H1 (cell line): ENCODE measurements around the gene MEFV. TPM values are rescaled to one million over a fixed set of nuclear protein-coding genes. Genes with fewer than 3 reads are reported as not detected.

ENCODE experiments used
- CTCF ChIA-PET: fragments of 300-600 bp; sonication (Branson Sonifier 250); formaldehyde crosslinking; loops from one replicate; lab custom pipeline; 2021; ENCODE audit not compliant: partially characterized antibody; lab: Charles Lee
- POLR2A ChIA-PET: fragments of 300-600 bp; sonication (Branson Sonifier 250); formaldehyde crosslinking; loops from one replicate; lab custom pipeline; 2021; ENCODE audit warnings: inconsistent platforms; ENCODE audit not compliant: partially characterized antibody; lab: Charles Lee
- DNase-seq, 2 experiments: peaks; one replicate each; pipeline versions ENCODE4 v3.0.0 to v3.0.0-alpha.2; 2010 to 2022; ENCODE audit warnings: low spot score in 2 of 2, low read depth in 1 of 2, mixed read lengths in 1 of 2
- FAIRE-seq: peaks from 2 replicates; lab custom pipeline; 2011; peaks lifted over from hg19 to GRCh38; lab: Jason Lieb, UNC
- H2AFZ ChIP-seq: 2 replicates; pipeline ENCODE4 v1.8.1; 2012; ENCODE audit warnings: low read length, inconsistent platforms
- H2AK5ac ChIP-seq: 2 replicates; pipeline ENCODE4 v1.6.1; 2013; ENCODE audit warnings: low read depth, low read length
- H2BK120ac ChIP-seq: replicated peaks from 2 replicates; pipeline ENCODE3; 2013; ENCODE audit warnings: low read depth, low read length, inconsistent platforms
- H2BK12ac ChIP-seq: 2 replicates; pipeline ENCODE4 v1.6.1; 2013; ENCODE audit warnings: low read depth, low read length
- H2BK15ac ChIP-seq: 2 replicates; pipeline ENCODE4 v1.6.1; 2013; ENCODE audit warnings: low read length
- H2BK20ac ChIP-seq: 2 replicates; pipeline ENCODE4 v1.6.1; 2013; ENCODE audit warnings: low read length
- H2BK5ac ChIP-seq: 2 replicates; pipeline ENCODE4 v1.6.1; 2013; ENCODE audit warnings: low read depth, low read length
- H3K14ac ChIP-seq: 2 replicates; pipeline ENCODE4 v1.6.1; 2013; ENCODE audit warnings: inconsistent platforms; ENCODE audit not compliant: insufficient read length
- H3K18ac ChIP-seq: 2 replicates; pipeline ENCODE4 v1.6.1; 2013; ENCODE audit warnings: low read length; ENCODE audit errors: extremely low read depth
- H3K23ac ChIP-seq: 2 replicates; pipeline ENCODE4 v1.6.1; 2013; ENCODE audit warnings: inconsistent platforms; ENCODE audit not compliant: insufficient read length
- H3K23me2 ChIP-seq: 2 replicates; pipeline ENCODE4 v1.6.1; 2013; ENCODE audit warnings: low read depth, low read length
- H3K27ac ChIP-seq: 2 replicates; pipeline ENCODE4 v1.6.1; 2011; ENCODE audit warnings: low read depth, low read length, inconsistent platforms
- H3K27me3 ChIP-seq, 4 experiments: replicated peaks in 1 of 4; 1 replicate in 1 of 4; 2 replicates in 3 of 4; pipeline versions ENCODE4 v1.6.1 to v1.8.1; 2011 to 2013; ENCODE audit warnings: low read length in 3 of 4, mild to moderate bottlenecking in 3 of 4, inconsistent platforms in 2 of 4, mixed read lengths in 2 of 4, moderate library complexity in 1 of 4; ENCODE audit not compliant: control insufficient read depth in 3 of 4, insufficient read depth in 3 of 4; ENCODE audit errors: extremely low read depth in 1 of 4
- H3K36me3 ChIP-seq, 4 experiments: 2 replicates each; pipeline versions ENCODE4 v1.6.1 to v1.8.1; 2011 to 2013; ENCODE audit warnings: mild to moderate bottlenecking in 4 of 4, low read length in 3 of 4, moderate library complexity in 2 of 4, control low read depth in 1 of 4, inconsistent platforms in 1 of 4; ENCODE audit not compliant: insufficient read depth in 4 of 4, control insufficient read depth in 2 of 4
- H3K4ac ChIP-seq: replicated peaks from 2 replicates; pipeline ENCODE3; 2013; ENCODE audit warnings: low read length, low read depth, mixed read lengths, inconsistent platforms; ENCODE audit not compliant: insufficient read length
- H3K4me1 ChIP-seq, 4 experiments: replicated peaks in 1 of 4; 1 replicate in 1 of 4; 2 replicates in 3 of 4; pipeline versions ENCODE4 v1.6.1 to v1.8.1; 2011 to 2013; ENCODE audit warnings: low read length in 3 of 4, inconsistent platforms in 2 of 4, mixed read lengths in 1 of 4; ENCODE audit not compliant: insufficient read depth in 4 of 4, control insufficient read depth in 3 of 4
- H3K4me2 ChIP-seq, 2 experiments: 2 replicates each; pipeline versions ENCODE4 v1.6.1 to v1.8.1; 2011 to 2013; ENCODE audit warnings: low read depth in 2 of 2, low read length in 2 of 2, control low read depth in 1 of 2, inconsistent platforms in 1 of 2, mild to moderate bottlenecking in 1 of 2; ENCODE audit not compliant: insufficient read depth in 1 of 2
- H3K4me3 ChIP-seq, 4 experiments: fragments of 200-600, 300-600 bp in 1 of 4; sonication (generic), shearing (Covaris generic), sonication (Bioruptor Twin) in 1 of 4; 2 replicates each; pipeline versions ENCODE4 v1.5.1 to v1.8.1; 2011 to 2016; ENCODE audit warnings: low read length in 4 of 4, low read depth in 3 of 4, control low read depth in 2 of 4, inconsistent platforms in 2 of 4, mild to moderate bottlenecking in 2 of 4, mixed read lengths in 1 of 4, moderate library complexity in 1 of 4; ENCODE audit not compliant: insufficient read depth in 2 of 4; ENCODE audit errors: extremely low read depth in 1 of 4
- H3K56ac ChIP-seq: replicated peaks from 2 replicates; pipeline ENCODE3; 2013; ENCODE audit warnings: low read depth, mild to moderate bottlenecking, mixed read lengths, low read length, inconsistent platforms; ENCODE audit not compliant: insufficient read length
- H3K79me1 ChIP-seq: 2 replicates; pipeline ENCODE4 v1.6.1; 2013; ENCODE audit warnings: low read depth, low read length, control low read depth
- H3K79me2 ChIP-seq, 2 experiments: 2 replicates each; pipeline versions ENCODE4 v1.6.1 to v1.8.1; 2012 to 2013; ENCODE audit warnings: low read length in 2 of 2, mild to moderate bottlenecking in 2 of 2, inconsistent platforms in 1 of 2; ENCODE audit not compliant: insufficient read depth in 2 of 2, control insufficient read depth in 1 of 2
- H3K9ac ChIP-seq, 4 experiments: replicated peaks in 1 of 4; 1 replicate in 1 of 4; 2 replicates in 3 of 4; pipeline versions ENCODE4 v1.6.1 to v1.8.1; 2011 to 2013; ENCODE audit warnings: low read depth in 3 of 4, low read length in 3 of 4, control low read depth in 2 of 4, mild to moderate bottlenecking in 2 of 4, moderate library complexity in 2 of 4, inconsistent platforms in 1 of 4; ENCODE audit errors: extremely low read depth in 1 of 4
- H3K9me3 ChIP-seq, 2 experiments: 2 replicates each; pipeline versions ENCODE4 v1.6.1 to v1.8.1; 2012 to 2013; ENCODE audit warnings: mild to moderate bottlenecking in 2 of 2, moderate library complexity in 2 of 2, control low read depth in 1 of 2, inconsistent platforms in 1 of 2, low read depth in 1 of 2, low read length in 1 of 2, mixed read lengths in 1 of 2; ENCODE audit not compliant: insufficient read depth in 2 of 2
- H4K20me1 ChIP-seq, 2 experiments: replicated peaks in 1 of 2; 2 replicates each; pipeline versions ENCODE3 to v1.8.1; 2011 to 2013; ENCODE audit warnings: inconsistent platforms in 2 of 2, low read length in 2 of 2, mild to moderate bottlenecking in 1 of 2; ENCODE audit not compliant: insufficient read depth in 2 of 2, control insufficient read depth in 1 of 2
- H4K5ac ChIP-seq: 2 replicates; pipeline ENCODE4 v1.6.1; 2013; ENCODE audit warnings: low read length, low read depth, mixed read lengths, inconsistent platforms; ENCODE audit not compliant: insufficient read length
- H4K8ac ChIP-seq: 2 replicates; pipeline ENCODE4 v1.8.0; 2013; ENCODE audit warnings: mild to moderate bottlenecking, moderate library complexity, low read length, inconsistent platforms; ENCODE audit not compliant: insufficient read depth; ENCODE audit errors: extremely low read depth
- H4K91ac ChIP-seq: replicated peaks from 2 replicates; pipeline ENCODE3; 2013; ENCODE audit warnings: low read length, mixed read lengths, inconsistent platforms; ENCODE audit not compliant: insufficient read length
- ASH2L ChIP-seq: fragments of 200-600, 300-600 bp; sonication (generic); IDR thresholded peaks from one replicate; pipeline ENCODE4 v1.7.1; 2017; ENCODE audit warnings: low read length
- CREB1 ChIP-seq: IDR thresholded peaks from 2 replicates; pipeline ENCODE4 v1.6.1; 2012; ENCODE audit warnings: inconsistent platforms
- E2F6 ChIP-seq: IDR thresholded peaks from 2 replicates; pipeline ENCODE4 v1.6.1; 2012; ENCODE audit warnings: inconsistent platforms
- EGR1 ChIP-seq: IDR thresholded peaks from 2 replicates; pipeline ENCODE4 v1.6.1; 2011; ENCODE audit warnings: low read depth, low read length, borderline replicate concordance
- EZH2 ChIP-seq: fragments of 200-600 bp; sonication (generic); IDR thresholded peaks from 2 replicates; pipeline ENCODE4 v1.7.1; 2012; ENCODE audit warnings: low read depth, mild to moderate bottlenecking, moderate library complexity, low read length, inconsistent platforms; ENCODE audit not compliant: severe bottlenecking
- TCF12 ChIP-seq: IDR thresholded peaks from 2 replicates; pipeline ENCODE4 v1.6.1; 2011; ENCODE audit warnings: low read depth, mild to moderate bottlenecking, low read length
- TEAD4 ChIP-seq: IDR thresholded peaks from 2 replicates; pipeline ENCODE4 v1.6.1; 2012; ENCODE audit warnings: low read depth, low read length, inconsistent platforms, mixed read lengths
- WGBS, 2 experiments: shearing (Covaris generic) in 1 of 2; methylation state at CpG; one replicate each; pipeline versions ENCODE4 v1.1.6 to v1.1.7; 2013 to 2015; ENCODE audit warnings: low lambda C conversion rate in 2 of 2, mixed read lengths in 2 of 2, inconsistent platforms in 1 of 2, low coverage in 1 of 2, missing lambda C conversion rate in 1 of 2; ENCODE audit not compliant: insufficient replicate concordance in 2 of 2, insufficient coverage in 1 of 2, insufficient read length in 1 of 2; ENCODE audit errors: extremely low coverage in 1 of 2, missing lambda C conversion rate in 1 of 2; 5-methylcytosine and 5-hydroxymethylcytosine counted together
- polyA plus RNA-seq, 7 experiments: library from polyadenylated mRNA; depleted of rRNA in 3 of 7; stranded (reverse) in 5 of 7; unstranded in 2 of 7; fragments of >200 nt in 5 of 7; fragments of 200-250 nt in 2 of 7; gene quantifications; 1 replicate in 5 of 7; 2 replicates in 1 of 7; 4 replicates in 1 of 7; pipeline versions ENCODE4 v1.2.1 to v1.2.3, GENCODE V29; 2011 to 2013; ENCODE audit warnings: missing spikeins in 2 of 7, mixed read lengths in 2 of 7
- total RNA-seq: library from RNA; stranded (reverse); fragmentation: NEBNext Ultra II Directional; extraction: Animal tissue kit (Norgen Biotek cat#: 25700); gene quantifications from 2 replicates; pipeline ENCODE4 v1.2.1, GENCODE V29; 2021

The MEFV gene
- total and polyA plus RNA-seq, 2 of the 8 experiments (the other 6 are each of a cell fraction or from before 2014, with no cell fraction given): 0.03 TPM; not detected in 1

- Histone ChIP-seq H3K18ac (no peak overlapping the region), H3K9me3 (peaks cover 0 to 4% of the 10 kb centered on the region in 2 experiments; a peak in 3 of 4 replicates), H3K23me2 (no peaks in the 10 kb centered on the region), H3K27me3 (no peaks in the 10 kb centered on the region; a peak in 1 of 7 replicates), H3K79me2 (no peaks in the 10 kb centered on the region), H2BK5ac (no peak overlapping the region), H3K27ac (no peak overlapping the region), H4K20me1 (no peaks in the 10 kb centered on the region), H4K8ac (no peak overlapping the region), H3K4me3 (no peak overlapping the region), H2BK15ac (no peak overlapping the region), H3K79me1 (no peaks in the 10 kb centered on the region), H4K5ac (no peak overlapping the region), H2AFZ (no peak overlapping the region), H4K91ac (no peak overlapping the region), H3K56ac (no peak overlapping the region), H3K36me3 (no peaks in the 10 kb centered on the region), H2BK12ac (no peak overlapping the region), H3K4ac (no peak overlapping the region), H3K14ac (no peak overlapping the region), H3K4me1 (no peaks in the 10 kb centered on the region), H2AK5ac (no peak overlapping the region), H2BK20ac (no peak overlapping the region), H2BK120ac (no peak overlapping the region), H3K4me2 (no peak overlapping the region), H3K23ac (no peak overlapping the region), H3K9ac (no peak overlapping the region)
- ChIA-PET POLR2A (interaction anchor here (1.0 kb wide), 1 partner anchor 42 kb away, joined by 3 read pairs; no protein-coding TSS in a partner anchor), CTCF (interaction anchor here (0.9 kb wide), 1 partner anchor 24 kb away, joined by 3 read pairs; no protein-coding TSS in a partner anchor)
- 81% methylated on average over 13 of the region's 13 CpGs; no CpG with 5 or more reads in 1 of the 2 experiments for WGBS, 2 experiments
- FAIRE-seq (no peak), DNase-seq (no peak)
- TF ChIP-seq EZH2 (no peak), TEAD4 (no peak), E2F6 (no peak), ASH2L (no peak), TCF12 (no peak), EGR1 (no peak), CREB1 (no peak)
Observed at GRCh38 chr16:3198334-3199072, 57.9 kb downstream of the MEFV start.
